Amygdala (tissue), 56 donors: Measurements from ENCODE around the gene SMG7.

Source experiments
- DNase-seq, 56 donors: peaks; one replicate each; lab custom pipeline; 2025; lab: John Stamatoyannopoulos, UW

The SMG7 gene

DNA sequence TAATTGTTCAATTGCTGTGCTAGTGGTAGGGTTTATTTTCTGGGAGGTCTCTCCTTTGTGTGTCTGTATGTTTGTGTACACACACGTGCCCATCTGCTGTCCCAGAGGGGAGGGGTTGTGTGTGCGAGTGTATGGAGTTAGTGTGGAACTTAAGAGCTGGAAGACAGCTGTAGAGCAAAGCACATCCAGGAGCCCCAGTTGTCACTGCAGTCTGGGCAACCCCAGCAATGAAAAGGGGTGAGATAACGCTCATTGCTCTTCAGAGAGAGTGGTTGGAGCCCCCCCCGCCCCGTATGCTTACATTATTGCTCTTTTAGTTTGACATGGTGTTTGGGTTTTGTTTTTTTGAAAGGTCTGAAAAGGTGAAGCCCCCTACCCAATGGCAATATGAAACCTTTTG is 81.0 kb downstream of the SMG7 start:
- DNase-seq = no peak

DNA sequence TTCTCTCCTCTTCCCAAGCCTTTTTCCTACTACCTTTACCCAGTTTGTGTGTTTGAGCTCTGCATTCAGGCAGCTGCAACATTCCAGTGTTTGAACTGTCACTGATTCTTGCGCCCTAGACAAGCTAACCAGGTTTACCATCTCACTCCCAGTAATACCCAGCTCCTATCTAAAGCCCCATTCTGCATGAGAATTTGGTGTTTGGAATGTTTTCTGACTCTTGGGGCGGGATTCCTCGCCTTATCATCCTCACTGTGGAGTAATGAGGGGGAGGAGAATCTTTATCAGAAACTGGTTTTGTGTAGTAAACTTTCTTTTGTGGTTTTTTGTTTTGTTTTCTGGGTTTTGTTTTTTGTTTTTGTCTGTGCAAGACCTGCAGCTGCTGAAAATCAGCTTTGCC is 81.5 kb downstream of the SMG7 start:
- no peak for DNase-seq

DNA sequence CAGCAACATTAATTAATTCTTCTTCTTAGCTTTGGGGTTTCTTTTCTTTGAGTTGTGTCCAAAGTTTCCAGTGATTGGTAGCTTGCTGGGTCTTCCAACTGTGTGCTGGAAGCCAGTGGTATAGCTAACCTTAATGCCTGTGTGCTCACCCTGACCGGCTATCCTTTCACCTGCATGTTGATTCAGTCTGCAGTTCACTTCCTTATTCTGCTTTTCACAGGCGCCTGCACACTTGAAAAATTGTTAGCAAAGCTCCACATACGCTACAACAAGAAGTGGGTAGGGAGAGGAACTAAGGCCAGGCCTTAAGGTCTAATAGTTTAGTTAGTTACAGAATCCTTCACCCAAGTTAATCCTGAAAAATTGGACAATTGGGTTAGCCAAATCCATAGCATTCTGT is 82.3 kb downstream of the SMG7 start:
- DNase-seq = no peak

DNA sequence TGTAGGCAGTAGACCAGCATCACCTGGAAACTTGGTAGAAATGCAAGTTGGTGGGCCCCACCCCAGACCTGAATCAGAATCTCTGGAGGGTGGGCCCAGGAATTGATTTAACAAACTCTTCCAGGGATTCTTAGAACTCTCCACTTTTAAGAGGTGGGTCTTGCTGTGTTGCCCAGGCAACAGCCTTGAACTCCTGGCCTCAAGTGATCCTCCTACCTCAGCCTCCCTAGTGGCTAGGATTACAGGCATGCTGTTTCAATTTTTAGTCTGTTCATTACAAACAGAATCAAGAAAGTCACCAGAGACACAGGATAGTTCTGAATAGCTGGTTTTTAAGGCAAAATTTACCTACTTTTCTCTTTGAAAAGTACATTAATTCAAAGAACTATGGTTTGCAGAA is 86.8 kb downstream of the SMG7 start:
- DNase-seq = no peak

DNA sequence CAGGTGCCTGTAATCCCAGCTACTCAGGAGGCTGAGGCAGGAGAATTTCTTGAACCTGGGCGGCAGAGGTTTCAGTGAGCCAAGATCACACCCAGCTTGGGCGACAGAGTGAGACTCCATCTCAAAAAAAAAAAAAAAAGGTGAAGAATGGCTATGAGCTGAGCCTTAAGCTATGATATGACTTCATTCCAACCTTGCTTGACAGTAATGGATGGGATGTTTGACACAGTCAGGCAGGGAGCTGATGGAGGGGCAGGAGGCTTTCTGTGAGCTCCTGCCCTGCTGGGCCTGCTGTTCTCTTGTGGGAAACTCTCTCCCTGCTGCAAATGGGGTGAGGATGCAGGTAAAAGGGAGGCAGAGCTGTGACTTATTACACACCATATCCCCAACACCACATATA is 90.4 kb downstream of the SMG7 start:
- no peak for DNase-seq

DNA sequence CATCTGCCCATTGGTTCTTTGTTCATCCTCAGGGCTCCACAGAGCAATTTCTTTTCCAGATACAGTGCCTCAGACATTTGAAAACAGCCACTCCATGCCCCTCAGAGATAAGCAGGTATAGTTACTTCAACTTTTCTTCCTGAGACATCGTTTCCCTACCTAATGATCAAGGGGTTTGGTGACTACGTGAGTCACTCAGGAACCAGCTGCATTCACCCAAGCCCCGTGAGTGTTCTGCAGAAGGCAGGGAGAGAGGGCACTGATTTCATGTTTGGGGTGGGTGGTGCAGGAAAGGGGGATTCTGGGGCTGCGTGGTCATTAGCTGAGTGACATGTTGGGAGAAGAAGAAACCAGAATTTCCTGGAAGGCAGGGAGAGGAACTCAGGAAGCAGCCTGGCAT is 93.0 kb downstream of the SMG7 start:
- no peak for DNase-seq

DNA sequence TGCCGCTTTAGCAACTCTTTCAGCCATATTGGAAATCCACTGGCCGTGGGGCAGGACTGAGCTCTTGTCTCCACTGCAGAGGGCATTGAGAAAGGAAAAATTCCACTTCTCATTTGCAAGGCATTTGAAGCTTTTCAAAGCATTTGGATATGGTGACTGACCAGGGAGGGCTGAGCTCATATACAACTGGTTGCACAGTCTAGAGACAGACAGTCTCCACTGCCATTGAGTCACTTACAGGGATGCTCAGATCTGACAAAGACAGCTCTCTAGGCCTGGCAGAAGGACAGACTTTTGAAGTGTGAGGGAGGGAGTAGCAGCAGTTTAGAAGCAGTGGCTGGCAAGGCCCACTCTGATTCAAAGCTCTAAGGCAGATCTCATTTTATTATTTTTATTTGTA is 93.7 kb downstream of the SMG7 start:
- DNase-seq = no peak

DNA sequence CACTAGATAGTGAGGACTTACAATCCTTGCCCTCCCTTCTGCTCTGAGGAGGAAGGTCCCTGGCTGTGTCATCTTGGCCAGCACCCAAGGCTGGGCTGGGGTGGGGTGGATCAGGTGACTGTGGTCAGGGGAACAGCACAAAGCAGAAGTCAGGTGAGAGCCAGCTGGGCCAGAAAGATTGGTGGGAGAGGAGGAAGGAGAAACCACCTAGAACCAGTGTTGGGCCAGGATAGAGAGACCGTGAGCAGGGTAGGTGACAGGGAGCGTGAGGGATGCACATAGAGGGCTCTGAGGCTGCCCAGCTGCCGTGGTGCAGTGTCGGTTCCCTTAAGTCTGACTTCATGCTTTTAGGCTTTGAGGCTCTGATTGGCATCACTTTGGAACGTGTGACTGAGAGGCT is 95.3 kb downstream of the SMG7 start:
- DNase-seq = peak in 2 of 56 donors; percentile 9

DNA sequence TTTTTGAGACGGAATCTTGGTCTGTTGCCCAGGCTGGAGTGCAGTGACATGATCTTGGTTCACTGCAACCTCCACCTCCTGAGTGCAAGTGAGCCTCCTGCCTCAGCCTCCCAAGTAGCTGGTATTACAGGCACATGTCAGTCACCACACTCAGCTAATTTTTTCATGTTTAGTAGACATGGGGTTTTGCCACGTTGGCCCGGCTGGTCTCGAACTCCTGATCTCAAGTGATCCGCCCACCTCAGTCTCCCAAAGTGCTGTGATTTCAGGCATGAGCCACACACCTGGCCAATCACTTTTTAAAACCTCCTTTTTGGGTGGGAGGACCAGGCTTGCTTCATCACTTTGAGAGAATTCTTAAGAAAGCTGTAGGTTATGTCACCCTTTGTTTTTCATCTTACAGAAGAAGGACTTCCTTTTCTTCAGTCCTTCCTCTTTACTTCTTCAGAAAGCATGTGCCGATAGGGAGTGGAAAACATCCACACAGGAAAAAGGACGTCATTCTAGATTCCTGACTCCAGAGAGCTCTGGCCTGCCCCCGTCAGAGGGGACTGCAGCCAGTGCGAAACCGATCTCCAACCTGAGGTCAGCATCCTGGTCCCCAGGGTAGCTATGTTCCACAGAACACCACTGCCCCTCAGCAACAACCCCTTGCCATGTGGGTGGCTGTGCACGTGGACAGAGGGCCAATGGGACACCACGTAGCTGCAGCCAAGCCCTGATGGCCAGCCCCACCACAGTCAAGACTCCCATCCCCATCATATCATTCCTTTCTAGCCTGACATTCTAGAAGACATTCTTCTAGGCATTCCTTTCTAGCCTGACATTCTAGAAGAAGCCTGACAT is 96.1 kb downstream of the SMG7 start:
- DNase-seq = no peak

DNA sequence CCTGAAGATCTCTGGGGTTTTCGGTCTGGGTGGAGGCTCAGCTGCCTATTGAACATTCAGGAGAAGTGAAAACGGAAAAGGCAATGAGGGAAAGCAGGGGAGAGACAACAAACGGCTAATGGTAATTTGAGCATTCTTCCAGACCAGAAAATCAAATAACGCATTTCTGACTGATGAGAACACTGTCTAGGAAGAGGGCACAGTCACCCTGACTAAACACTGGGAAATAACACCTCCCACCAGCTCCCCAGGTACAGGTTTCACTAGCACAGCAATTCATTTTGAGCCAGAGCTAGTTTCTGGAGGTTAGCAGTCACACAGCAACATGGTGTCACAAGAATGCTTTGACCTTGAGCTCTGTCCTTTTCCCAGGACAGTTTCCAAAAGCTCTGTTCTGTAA is 96.8 kb downstream of the SMG7 start:
- no peak for DNase-seq

DNA sequence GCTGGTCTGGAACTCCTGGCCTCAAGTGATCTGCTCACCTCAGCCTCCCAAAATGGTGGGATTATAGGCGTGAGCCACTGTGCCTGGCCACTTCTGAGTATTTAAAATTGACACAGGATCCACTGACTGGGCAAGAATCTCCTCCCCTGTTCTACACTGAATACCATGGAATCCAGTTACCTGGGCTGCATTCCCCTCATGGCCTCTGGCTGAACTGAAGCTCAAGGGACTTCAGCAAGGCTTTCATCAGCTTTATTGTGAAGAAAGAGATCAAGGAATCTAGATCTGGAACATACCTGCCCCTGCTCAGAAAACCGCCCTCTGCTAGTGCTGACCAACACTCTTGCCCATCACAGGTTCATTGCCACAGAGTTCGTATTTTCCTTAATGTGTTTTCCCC is 97.5 kb downstream of the SMG7 start:
- no peak for DNase-seq

DNA sequence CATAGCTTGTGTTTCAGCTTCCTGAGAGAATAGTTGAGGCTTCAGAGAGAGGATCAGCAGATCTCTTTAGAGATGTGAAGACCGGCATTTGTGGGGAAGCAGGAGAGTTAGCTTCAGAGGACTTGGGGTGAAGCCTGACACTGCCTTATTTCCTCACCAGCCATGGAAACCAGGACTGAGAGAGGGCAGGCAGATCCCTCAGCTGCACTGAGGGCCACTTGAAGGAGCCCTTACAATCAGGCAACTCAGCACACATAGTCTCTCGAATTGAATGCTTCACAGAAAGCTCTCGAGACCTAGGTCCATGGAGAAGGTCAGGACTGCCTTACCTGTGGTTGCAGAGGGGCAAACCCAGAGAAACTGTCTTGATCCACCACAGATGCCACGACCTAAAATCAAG is 98.2 kb downstream of the SMG7 start:
- DNase-seq = no peak

DNA sequence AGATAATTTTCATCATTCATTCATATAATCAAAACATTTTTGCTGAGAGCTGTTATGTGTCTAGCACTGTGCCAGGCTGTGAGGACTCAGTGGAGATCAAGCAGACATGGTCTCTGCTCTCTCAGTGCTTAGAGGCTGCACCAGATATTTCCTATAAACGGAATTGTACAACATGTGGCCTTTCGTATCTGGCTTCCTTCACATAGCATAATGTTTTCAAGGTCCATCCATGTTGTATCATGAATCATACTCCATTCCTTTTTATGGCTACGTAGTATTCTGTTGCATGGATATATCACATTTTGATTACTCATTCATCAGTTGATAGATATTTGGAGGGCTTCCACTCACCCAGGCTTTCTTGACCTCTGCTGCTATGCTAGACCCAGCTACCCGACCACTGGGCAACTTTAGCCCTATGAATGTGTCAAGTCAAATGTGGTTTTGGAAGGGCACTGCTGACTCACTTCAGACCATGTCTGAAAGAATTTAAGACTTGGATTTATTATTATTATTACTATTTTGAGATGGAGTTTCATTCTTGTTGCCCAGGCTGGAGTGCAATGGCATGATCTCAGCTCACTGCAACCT is 99.5 kb downstream of the SMG7 start:
- DNase-seq = no peak

DNA sequence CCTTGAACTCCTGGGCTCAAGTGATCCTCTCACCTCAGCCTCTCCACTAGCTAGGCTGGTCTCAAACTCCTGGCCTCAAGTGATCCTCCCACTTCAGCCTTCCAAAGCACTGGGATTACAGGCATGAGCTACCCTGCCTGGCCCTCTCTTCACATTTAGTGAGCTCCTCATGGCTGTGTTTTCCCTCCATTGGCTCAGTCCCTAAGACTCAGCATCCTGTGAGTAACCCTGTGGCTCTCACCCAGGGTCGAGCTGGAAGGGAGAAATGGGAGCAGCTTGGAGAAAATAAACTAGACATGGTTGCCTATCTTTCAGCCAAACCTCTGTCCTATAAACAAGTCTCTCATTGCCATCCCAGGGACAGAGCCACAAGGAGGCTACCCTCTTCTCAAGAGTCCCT is 100.4 kb downstream of the SMG7 start:
- DNase-seq = no peak

DNA sequence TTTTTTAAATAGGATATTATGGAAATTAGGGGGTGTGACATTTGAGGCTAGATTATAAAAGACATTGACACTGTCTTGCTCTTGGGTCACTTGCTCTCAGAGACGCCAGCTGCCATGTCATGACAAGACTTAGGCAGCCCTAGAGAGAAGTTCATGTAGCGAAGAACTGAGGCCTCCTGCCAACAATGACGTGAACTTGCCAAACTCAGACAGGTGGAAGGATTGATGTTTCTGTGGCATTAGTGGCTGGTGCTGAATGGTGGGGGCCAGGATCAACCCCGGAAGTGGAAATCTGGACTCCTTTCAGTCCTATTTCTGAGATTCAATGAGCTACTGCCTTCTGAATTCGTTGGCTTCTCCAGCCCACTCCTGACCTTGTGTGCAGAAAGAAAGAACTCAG is 103.3 kb downstream of the SMG7 start:
- no peak for DNase-seq

DNA sequence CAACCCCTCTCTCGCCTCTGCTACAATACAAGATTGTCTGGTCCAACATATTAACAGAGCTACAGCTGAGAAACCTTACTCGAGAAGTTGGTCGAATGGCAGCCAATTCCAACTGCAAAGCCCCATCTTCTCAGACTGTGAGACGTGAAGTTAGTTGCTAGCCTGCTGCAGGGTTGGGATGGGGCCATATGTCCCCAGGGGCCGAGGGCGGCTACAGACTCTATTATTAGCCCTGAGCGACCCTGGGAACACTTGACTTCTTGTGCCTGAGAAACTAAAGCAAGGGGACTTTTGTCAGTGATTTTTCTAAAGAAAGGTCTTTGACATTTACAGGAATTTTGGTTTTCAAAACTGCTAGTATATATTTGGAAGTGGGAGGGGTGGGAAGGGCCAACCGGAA is 104.2 kb downstream of the SMG7 start:
- DNase-seq = no peak

DNA sequence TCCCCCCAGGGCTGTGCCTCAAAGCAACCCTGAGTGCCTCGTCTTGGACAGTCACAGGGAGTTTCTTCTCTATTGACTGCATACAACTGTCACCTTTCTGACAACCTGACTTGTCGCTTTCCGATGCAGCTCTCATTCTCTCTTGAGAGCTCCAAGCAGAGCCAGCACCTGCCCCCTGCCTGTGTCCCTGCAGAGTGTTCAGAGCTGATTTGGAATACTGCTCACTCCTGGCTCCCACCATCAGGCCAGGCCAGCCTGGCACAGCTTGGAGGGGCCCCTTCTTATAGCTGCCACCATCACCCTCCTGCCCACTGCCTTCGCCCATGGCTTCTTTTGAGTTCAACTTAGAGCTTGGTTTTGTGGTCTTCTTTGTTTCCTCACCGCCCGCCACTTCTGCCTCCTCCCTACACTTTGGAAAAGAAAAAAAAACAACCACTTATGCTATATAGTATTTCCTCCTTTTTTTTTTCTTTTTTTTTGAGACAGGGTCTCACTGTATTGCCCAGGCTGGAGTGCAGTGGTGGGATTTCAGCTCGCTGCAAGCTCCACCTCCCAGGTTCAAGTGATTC is 105.7 kb downstream of the SMG7 start:
- DNase-seq = no peak

DNA sequence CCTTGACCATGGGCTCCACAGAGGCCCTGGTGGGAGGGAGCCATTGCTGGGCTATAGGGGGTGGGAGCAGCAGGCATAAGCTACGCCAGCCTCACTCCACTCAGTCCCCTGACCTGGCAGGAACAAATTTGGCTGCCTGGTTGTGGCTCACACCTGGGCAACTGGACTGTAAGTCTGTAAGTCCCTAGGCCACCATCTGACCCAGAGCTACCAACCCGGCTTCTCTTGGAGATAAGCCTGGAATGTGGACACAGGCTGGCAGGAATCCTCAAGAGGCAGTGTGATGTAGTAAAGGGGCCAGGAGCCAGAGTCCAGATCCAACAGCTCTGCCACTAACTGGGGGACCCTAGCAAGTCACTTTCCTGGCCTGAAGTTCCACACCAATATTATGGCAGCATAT is 106.6 kb downstream of the SMG7 start:
- no peak for DNase-seq

DNA sequence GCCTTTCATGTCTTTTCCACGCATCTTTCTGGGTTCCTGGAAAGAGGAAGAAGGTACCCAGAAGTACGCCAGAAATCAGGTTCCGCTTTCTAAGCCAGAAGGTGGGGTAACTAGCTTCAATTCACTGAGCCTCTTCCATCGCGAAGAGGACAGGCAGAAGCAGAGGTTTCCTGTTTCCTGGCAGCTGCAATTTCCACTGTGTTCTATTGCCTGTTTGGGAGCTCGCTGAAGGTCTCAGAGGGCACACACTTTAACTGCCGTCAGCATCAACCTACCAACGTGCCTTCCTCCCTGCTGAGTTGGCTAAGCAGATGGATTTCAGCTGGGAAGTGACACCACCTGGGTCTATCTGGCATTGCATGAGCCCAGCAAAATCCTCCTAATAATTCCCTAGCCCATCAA is 108.0 kb downstream of the SMG7 start:
- DNase-seq = peak in 3 of 56 donors; percentile 12 to 19 (median 14)

DNA sequence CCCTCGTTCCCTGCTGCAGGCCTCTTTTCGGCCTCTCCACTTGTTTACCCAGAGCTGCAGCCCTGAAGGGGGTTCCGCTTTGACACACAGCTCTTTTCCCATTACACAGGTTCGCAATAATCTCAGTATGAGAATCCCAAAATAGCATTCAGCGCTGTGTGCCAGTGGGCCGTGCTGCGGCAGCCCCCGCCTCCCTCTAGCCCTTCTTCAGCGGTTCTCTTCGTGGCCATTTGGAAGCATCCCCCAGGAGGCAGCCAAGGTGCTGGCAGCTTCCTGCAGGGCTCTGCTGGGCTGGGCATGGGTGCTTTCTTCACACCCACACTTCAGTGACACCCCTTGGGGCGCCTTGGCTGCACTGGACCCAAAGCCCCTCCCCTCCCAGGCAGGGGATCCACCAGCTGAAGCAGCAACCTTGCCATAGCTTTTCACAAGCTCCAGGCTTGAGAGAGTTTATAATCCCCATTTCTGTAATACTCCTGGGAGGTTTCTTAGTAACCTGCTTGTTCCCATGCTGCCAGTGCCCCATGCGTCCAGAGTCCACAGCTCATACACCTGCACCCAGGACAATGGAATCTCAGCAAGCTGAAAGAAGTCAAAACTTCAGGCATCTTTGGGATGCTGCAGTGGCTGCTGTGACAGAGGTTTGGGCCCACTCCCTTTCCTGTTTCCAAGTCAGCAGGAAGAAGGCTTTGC is 109.9 kb downstream of the SMG7 start:
- no peak for DNase-seq

DNA sequence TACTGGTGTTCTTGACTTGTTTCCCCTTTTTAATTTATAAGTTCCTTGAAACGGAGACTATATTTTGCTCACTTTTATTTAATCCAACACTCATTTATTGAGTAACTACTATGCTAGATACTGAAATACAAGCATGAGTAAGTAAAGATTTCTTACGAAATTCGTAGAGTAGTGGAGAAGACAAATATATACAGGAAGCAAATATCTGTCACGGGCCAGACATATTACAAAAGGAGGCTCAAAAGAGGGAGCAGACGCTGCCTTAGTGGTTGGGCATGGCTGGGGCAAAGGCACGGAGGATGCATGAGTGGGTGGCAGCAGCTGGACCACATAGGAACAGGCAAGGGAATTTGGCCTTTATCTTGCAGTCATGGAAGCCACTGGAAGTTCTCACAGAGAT is 111.2 kb downstream of the SMG7 start:
- DNase-seq = no peak

DNA sequence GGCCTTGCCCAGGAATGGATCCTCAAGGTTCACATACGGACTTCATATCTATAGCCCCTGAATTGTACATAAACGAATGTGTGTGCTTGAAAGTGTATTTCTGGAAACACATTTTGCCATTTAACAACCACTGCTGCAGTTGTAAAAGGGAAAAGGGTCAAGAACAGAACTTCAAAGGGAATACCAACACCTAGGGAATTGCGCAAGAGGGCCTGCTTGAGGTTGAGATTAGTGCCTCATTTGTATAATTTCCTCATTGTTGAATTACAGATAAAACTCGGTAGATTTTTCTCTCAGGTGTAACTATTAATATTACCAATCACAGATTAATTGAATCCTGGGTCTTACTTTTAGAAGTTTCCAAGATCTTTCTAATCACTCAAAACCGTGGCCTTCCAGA is 111.8 kb downstream of the SMG7 start:
- no peak for DNase-seq
